Measurements from ENCODE around the gene CIAO1.
"Not testable (repeated sequence)": the region's sequence is repeated elsewhere in the genome, so short reads cannot be mapped to it uniquely, and the experiment has no call there.

CIAO1 gene

DNA sequence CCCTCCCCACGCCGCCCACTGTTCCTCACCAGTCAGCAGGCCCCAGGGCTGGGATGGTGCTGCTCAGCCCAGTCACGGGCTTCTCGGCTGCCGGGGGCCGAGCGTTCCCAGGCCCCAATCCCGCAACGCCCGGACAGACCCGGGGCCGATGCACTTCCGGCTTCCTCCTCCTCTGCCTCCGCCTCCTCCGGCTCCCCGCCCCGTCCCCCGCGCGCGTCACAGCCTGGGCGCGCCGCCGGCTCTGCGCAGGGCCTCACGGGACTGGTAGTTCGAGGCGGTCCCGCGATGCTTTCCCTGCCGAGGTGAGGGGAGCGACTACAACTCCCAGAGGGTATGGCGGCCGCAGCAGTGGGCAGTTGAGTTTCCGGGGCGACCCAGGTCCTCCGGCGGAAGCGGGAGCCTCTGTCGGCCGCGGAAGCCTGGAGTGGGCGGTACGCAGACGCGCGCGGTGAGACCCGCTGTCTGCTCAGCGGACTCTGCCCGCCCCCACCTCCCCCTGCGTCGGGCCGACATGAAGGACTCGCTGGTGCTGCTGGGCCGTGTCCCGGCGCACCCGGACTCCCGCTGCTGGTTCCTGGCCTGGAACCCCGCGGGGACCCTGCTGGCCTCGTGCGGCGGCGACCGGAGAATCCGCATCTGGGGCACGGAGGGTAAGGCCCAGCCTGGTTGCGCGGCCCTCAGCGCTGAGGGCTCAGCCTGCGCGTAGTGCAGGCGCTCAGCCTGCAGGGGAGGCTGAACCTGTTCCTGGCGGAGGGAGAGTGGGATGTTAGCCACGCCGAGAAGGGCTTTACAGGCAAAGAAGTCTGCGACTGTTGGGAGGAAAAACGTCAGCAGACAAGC, at the start of gene CIAO1, which contains the start of gene TMEM127:
TSS of gene CIAO1 (plus strand) at position 386 of the 840 bp plus-strand sequence. CDS start at position 512, 126 bp downstream.
TSS of gene TMEM127 (minus strand) at position 158 of the 840 bp plus-strand sequence. CDS start 616 bp downstream, outside the sequence.
- DNase-seq = peak; percentile 97 to 98

DNA sequence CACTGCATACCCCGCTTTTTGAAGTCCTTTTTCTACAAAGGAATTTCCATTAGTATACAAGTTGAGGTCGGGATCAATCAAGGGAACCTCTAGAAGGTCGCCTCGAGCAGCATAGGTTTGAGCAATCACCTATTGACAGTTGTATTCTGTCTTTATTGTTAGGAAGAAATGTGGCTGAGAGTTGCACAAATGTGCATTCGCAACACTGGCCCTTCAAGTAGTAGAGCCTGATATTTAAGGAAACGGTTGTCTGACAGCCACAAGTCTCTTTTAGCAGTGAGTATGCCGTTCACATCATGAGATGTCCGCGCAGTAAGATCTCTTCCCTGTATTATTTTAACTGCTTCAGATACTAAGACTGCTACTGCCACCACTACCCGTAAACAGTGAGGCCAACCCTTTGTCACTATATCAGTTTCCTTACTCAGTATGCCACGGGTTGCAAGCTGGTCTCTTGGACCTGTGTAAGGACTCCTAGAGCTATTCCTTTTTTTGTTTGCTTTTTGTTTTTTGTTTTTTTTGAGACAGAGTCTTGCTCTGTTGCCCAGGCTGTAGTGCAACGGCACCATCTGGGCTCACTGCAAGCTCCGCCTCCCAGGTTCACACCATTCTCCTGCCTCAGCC, 47.4 kb upstream of the CIAO1 start:
- DNase-seq = no peak

DNA sequence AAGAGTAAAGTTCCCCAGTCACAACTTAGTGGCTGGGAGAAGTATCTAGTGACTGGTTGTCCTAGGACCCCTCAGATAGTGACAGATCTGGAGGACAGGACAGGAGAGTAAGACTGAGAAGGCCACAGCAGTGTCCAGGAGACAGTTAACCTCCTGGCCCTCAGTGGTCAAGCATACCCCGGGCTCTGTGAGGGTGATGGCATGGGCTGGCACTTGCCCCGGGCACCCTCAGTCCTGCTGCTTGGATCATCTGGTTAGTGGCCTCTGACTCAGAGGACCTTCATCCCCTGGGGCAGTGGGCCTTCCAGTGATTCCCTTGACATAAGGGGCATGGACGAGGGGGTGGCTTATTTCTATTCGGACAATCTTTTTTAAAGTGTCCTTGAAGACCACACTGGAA, 46.1 kb upstream of the CIAO1 start:
- DNase-seq = not testable (repeated sequence)

DNA sequence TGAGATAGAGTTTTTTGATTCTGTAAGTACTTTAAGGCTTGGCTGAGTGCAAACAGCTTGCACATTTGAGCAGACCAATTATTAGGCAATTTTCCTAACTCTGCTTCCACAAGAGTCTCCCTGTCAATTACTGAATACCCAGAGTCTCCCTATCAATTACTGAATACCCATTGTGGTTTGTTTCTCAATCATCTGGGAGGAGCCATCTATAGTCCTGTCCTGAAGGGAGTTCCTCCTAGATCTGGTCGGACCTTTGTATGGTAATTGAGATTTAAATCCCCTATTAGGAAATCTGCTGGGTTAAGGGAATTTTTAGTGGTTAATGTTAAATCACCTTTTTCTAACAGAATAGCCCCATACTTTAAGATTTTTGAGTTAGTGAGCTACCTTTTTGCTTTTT, 44.9 kb upstream of the CIAO1 start:
- DNase-seq = not testable (repeated sequence)

GRCh38 chr2:96225016-96225533, 41.0 kb upstream of the CIAO1 start:
- DNase-seq = peak in 1 of 2 donors; percentile 32

GRCh38 chr2:96231316-96231715, 34.7 kb upstream of the CIAO1 start:
- no peak for DNase-seq

DNA sequence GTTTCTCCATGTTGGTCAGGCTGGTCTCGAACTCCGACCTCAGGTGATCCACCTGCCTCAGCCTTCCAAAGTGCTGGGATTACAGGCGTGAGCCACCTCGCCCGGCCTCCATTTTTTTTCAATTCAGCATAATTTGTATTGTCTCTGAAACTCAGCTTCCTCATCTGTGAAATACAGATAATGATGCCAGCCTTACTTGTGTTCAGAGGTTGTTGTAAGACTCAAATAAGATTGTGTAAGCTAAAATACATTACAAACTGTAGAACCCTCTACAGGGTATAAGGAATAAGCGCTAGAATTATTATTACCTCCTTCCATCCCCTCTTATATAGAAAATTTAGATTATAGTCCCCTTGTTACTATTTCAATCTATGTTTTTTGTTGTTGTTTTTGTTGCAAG, 32.6 kb upstream of the CIAO1 start:
- no peak for DNase-seq

- peak in 1 of 2 donors; percentile 35 for DNase-seq
These were observed 32.1 kb upstream of the CIAO1 start for GRCh38 chr2:96233880-96234316.

- DNase-seq = no peak
These were observed 29.1 kb upstream of the CIAO1 start for GRCh38 chr2:96236882-96237281.

- DNase-seq = no peak
These were observed 27.8 kb upstream of the CIAO1 start for GRCh38 chr2:96238266-96238665.

GRCh38 chr2:96239091-96239490, 26.9 kb upstream of the CIAO1 start:
- DNase-seq = no peak

GRCh38 chr2:96239745-96240264, 26.2 kb upstream of the CIAO1 start:
- DNase-seq = no peak

DNA sequence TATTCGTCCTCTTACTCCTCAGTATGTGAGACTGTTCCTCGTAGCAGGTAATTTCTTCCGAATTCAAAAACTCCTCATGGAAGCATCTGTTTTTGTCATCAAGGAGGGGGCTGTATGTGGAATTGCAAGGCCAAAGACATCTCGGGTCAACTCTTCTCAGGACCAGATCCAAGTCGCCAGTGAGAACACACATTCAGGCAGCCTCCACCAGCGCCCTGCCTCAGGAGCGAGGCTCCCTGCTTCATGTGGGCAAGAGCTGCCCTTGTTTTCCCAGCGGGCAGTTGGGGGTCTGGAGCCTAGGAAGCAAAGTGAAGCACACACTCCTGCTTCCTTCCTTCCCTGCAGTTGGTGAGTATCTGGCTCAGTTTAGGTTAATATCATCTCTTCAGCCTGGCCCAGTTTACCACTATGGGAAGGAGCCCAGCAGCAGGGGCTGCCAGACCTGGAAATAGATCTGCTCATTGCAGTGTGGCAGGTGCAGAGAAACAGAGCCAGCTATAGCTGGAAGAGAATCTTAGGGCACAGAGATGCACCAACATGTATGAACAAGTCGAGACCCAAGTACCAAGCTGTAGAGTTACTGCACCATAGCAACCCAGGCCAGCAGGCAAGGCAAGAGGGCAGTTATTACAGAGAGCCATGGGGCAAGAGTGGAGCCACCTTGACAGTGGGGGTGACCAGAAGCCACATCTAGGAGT, 25.5 kb upstream of the CIAO1 start:
- no peak for DNase-seq

GRCh38 chr2:96241227-96241626, 24.8 kb upstream of the CIAO1 start:
- no peak for DNase-seq

GRCh38 chr2:96241900-96242611, 24.0 kb upstream of the CIAO1 start:
- DNase-seq = peak; percentile 74 to 81

- no peak for DNase-seq
These were observed 22.2 kb upstream of the CIAO1 start for GRCh38 chr2:96243843-96244242.

DNA sequence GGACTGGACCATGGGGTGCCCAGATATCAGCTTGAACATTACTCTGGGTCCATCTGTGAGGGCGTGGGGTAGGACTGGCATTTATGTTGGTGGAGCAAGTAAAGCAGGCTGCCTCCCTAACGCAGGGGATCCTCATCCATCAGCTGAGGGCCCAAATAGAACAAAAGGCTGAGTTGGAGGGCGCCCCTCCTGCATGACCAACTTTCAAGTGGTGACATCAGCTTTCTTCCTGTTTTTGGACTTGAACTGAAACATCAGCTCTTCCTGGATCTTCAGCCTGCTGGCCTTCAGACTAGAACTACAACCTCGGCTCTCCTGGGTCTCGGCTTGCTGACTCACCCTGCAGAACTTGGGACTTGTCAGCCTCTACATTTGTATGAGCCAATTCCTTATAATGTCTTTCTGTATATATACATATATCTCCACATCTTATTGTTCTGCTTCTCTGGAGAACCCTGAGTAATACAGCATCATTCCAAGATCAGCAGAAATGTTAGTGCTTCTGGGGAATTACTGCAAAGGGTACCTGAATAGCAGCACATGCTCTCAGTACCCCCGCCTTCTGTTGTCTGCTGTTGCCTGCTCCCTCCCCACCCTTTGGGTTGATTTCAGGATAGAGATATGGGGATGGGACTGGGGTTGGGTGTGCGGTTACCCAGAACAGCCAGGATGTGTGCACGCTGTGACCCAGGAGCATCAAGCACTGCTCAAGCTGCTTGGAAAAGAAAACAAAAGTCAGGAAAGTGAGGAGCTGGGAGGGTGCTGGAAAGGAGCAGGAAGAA, 20.2 kb upstream of the CIAO1 start:
- peak in 1 of 2 donors; percentile 76 for DNase-seq

- DNase-seq = no peak
These were observed 19.0 kb upstream of the CIAO1 start for GRCh38 chr2:96247009-96247408.

GRCh38 chr2:96247896-96248295, 18.1 kb upstream of the CIAO1 start:
- no peak for DNase-seq

DNA sequence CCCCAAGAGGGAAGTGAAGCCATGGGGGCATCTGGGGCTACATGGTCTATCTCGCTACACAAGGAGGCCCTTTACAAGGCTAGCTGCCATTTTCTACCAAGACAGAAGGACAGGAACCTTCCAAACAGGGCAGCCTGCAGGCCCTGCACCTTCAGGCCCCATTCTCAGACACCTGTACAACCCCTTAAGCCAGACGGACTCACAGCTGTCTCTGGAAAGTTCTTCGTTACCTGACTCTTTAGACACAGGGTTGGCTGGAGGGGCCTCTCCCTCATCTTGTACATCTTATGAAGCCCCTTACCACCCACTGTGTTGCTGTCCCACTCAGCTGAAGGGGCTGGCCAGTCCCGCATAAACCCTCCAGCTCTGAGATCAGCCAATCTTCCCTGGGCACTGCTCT, 17.4 kb upstream of the CIAO1 start:
- no peak for DNase-seq

GRCh38 chr2:96249654-96250053, 16.4 kb upstream of the CIAO1 start:
- DNase-seq = no peak

Measured in CD4-positive, alpha-beta T cell treated with Interleukin-4 for 1 hour (primary cell).